ENCODE results near the gene PRKCH.

- no peak for TF ChIP-seq CTCF (IDR thresholded peaks at IDR 0.05)
- no peak for TF ChIP-seq ZFX (IDR thresholded peaks at IDR 0.05; ENCODE audit: borderline replicate concordance)
Measured at GRCh38 chr14:61584331-61584741, 263.0 kb downstream of the PRKCH start.

Data from 22Rv1 (cell line).